GM12874 (cell line): ENCODE results near the gene EXD3.

Experiments
- CTCF ChIP-seq: IDR thresholded peaks from 2 replicates; pipeline ENCODE4 v1.5.1; 2011; ENCODE audit warnings: low read depth, mild to moderate bottlenecking, control low read depth, low read length, moderate library complexity; ENCODE audit not compliant: insufficient read depth

Gene EXD3

GRCh38 chr9:137464291-137464999 is 41.5 kb upstream of the EXD3 start:
- TF ChIP-seq CTCF: no peak

GRCh38 chr9:137463931-137464290 is 40.9 kb upstream of the EXD3 start:
- TF ChIP-seq CTCF: no peak

GRCh38 chr9:137462986-137463930 is 40.3 kb upstream of the EXD3 start:
- no peak for TF ChIP-seq CTCF

- TF ChIP-seq CTCF: no peak
Measured at GRCh38 chr9:137462396-137462985, 39.5 kb upstream of the EXD3 start.

GRCh38 chr9:137461663-137462395 is 38.9 kb upstream of the EXD3 start:
- TF ChIP-seq CTCF: peak; percentile 38; the same call in 1 of the 2 replicates

GRCh38 chr9:137461316-137461662 is 38.3 kb upstream of the EXD3 start:
- TF ChIP-seq CTCF: no peak
